CMK (cell line): ENCODE measurements around the gene KCNJ6.
"Not testable (repeated sequence)": the region's sequence is repeated elsewhere in the genome, so short reads cannot be mapped to it uniquely, and the experiment has no call there.

Source experiments
- DNase-seq: peaks from one replicate; pipeline ENCODE4 v3.0.0-alpha.2; 2010; ENCODE audit warnings: low read depth

The KCNJ6 gene

DNA sequence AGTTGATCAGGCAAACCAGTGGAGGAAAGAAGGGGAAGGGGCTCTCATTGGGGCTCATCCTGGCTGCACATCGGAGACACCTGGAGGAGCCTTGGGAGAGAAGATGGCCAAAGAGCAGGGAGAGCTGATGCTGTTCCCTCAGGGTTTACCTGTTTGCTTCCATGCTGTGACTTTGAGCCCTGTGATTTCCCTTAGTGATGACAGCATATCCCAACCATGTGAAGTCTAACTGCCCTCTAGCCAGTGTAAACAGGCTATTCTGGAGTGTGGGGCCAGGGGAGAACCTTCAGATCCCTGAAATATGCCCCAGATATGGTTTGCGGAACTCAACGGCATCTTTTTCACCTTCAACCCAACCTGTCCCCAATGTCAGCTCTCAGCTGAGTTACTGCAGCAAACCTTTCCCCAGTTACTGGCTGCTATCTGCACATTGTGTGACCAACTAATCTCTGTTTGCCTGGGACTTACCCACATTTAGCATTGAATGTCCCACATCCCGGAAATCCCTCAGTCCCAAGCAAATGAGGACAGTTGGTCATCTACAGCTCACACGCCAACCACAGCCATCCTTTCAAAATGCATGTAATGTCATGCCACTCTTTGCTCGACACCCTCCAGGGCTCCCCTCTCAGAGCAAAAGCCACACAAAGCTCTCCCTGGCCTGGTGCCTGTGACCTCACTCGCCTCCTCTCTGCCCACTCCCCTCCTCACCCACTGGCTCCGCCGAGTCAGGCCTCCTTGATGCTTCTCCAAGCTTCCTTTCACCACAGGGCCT lies 242.3 kb downstream of the KCNJ6 start:
- DNase-seq = no peak

DNA sequence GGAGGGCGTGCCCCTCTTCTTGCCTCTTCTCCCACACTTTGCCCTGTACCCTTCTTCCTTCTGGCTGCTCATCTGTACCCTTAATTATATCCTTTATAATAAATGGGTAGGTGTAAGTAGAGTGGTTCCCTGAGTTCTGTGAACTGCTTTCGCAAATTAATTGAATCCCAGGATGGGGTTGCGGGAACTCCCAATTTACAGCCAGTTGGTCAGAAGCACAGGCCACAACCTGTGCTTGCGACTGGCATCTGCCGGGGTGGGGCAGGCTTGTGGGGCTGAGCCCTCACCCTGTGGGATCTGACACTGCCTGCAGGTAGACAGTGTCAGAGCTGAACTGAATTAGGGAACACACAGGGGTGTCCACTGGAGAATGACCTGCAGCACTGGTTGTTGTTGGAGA lies 244.9 kb downstream of the KCNJ6 start:
- no peak for DNase-seq

DNA sequence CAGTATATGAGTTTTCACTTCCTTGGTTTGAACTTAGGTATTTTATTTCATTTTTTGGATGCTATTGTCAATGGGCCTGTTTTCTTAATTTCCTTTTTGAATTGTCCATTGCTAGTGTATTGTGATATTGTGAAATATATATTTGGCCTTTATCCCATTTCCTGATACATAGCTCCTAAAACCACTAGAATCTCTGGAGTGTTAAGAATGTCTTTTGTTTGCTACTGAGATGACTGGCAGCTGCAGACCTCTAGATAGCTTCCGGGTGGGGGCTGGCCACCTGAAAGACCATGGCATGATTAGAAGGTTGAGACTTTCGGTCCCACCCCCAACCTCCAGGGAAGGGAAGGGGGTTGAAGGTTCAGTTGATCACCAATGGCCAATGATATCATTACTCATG lies 245.4 kb downstream of the KCNJ6 start:
- no peak for DNase-seq

GRCh38 chr21:37669249-37669648 lies 247.0 kb downstream of the KCNJ6 start:
- DNase-seq = no peak

GRCh38 chr21:37668462-37669239 lies 247.6 kb downstream of the KCNJ6 start:
- DNase-seq = no peak

GRCh38 chr21:37667380-37667779 lies 248.9 kb downstream of the KCNJ6 start:
- DNase-seq = no peak

- no peak for DNase-seq
These were observed 250.8 kb downstream of the KCNJ6 start for GRCh38 chr21:37665230-37666024.

GRCh38 chr21:37662227-37662626 lies 254.0 kb downstream of the KCNJ6 start:
- not testable (repeated sequence) for DNase-seq

GRCh38 chr21:37660709-37661108 lies 255.5 kb downstream of the KCNJ6 start:
- no peak for DNase-seq

DNA sequence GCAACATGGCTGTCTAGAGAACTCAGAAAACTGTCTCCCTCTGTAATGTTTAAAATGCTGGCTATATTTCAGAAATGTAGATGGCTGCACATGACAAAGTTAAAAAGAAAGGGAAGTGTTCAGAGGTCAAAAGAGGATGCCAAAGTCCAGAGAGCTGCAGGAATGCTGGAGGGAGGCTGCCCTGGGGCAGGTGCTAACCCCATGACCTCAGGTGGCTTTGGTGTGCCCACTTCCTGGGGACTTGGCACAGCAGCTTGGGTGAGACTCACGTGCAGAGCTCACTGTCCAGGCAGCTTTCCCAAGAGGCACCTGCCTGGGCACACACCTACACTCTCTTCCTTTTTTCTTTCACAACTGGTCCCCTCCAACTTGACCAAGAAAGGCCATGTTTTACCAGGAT lies 256.4 kb downstream of the KCNJ6 start:
- DNase-seq = no peak

DNA sequence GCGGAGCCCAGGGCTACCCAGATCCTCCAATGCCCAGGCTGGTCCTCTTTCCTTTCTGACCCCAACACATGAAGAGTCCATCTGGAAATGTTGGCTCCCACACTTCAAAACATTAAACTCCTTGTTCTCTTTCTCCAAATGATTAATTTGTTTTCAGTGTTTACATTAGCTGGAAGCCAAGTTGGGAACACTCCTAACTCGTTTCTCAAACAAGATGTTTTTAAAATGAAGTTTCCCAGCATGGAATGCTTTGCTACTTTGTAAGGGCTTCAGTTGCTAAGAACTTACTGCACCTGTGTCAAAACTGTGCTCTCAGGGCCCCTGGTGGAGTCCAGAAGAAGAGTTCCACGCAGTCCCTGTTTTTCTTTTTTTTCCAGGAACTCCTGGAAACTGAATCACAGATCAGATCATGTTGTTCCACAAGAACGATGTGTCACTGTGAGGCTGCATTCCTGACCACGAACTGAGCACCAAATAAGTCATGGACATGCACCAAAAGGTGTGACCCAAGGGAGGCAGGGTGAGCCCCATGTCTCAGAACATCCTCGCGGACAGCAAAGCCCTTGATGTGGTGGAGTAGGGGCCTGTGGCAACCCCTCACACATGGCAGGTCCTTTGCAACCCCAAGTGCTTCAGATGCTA lies 257.3 kb downstream of the KCNJ6 start:
- no peak for DNase-seq

DNA sequence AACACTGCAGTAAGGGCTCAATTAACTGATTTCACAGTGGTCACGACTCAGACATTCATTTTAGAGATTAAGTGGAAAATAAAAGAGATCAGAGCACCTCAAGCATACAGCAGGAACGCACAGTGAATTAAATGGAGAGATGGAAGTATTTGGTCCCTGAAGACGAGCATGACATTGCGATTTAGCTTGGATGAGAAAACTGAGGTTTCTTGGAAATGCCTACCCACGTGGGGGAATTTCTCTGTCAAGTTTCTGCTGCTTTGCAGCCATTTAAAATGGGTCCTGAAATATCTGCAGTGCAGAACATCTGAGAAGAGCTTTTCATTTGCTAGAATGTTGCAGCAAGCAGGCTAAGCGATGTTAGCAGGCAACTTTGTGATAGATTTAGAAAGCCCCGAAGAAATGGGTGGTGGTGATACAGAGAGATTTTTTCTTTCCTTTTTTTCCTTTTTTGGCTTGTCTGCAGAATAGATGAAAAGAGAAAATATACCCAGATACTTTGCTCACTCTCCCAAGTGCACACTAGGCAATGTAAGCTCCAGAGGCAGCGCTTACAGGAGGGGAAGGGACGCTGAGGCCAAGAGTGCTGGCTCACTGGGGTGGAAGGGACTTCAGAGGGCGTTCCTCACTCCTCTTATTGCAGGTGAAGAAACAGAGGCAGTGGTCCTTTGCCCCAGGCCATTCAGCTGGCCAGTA lies 258.0 kb downstream of the KCNJ6 start:
- DNase-seq = no peak

DNA sequence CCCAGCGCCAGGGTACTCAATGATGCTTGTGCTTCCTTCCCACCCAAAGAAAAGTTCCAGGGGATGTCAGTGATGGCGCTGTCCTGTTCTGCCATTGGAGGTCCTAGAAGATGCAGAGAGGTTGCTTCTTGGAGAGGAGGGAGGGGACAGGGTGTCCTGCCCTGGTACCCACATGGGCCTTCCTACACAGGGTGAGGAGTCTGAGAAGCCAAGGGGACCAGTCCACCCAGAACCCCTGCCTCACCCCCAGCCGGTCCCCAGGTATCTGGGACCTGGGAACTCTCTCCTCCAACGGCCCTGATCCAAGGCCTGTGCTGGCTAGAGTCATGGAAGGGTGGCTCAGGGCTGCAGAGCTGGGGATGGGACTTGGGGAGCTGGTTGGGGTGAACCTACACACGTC lies 259.4 kb downstream of the KCNJ6 start:
- DNase-seq = no peak

DNA sequence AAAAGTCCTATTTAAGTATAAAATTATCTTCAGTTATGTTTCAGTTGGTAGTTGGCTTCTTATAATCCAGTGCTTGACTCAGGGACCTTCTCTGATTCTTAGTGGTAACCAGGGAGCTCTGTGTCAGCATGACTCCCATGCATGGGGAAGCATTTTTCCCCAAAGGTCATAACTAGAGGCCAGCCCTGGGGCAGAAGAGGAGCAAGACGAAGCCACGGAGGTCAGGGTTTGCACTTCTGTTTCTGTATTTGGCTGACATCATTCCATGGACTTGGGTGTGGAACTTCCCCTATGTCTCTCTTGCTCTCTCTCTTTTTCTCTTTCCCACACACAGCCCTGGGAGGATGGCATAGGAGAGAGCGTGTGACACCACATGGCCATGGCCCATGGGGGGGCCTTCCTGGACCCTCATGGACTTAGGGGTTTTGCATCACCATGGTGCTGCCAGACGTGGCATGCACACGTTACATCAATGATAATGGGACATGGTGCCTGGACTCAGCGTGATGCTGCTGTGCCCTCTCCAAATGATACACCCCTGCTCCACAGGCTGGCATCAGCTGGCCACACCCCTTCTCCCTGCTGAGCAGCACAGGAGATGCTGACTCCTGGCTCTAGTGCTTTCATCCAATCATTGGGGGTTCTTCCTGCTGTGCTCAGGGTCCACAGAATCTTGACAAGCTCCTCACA lies 260.5 kb downstream of the KCNJ6 start:
- no peak for DNase-seq

DNA sequence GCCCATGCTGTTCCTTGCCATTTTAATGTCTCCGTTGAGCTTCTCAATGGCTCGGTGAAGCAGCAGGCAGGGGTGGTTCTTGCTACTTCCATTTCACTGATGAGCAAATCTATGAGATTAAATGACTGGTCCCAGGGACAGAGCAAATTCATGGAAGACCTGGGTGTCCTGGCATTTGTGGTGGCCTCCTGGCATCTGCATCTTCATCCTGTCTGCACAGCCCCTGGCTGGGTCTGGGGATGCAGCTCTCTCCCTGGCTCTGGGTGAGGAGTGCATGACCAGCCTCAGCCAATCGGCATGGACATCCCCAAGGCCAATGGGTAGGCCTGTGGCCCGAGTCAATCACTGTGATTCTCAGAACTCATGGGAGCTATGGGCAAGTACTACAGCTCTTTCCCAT lies 261.7 kb downstream of the KCNJ6 start:
- DNase-seq = no peak

DNA sequence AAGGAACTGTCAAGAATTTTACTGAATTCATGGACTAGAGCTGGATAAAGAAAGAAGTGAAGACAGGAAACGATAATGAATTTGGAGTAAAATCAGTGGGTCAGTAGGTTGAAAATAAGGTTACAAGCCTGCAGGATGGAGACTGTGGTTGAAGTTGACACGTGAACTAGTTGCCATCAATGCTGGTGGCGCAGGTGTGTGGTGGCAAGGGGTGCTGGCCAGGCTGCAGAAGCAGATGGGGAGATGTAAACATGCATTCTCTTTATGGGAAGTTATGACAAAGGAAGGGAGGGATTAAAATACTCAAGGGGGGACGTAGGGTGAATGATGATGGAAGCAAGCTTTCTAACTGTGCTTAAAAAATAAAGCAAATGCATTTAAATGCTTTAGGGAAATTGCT lies 263.1 kb downstream of the KCNJ6 start:
- DNase-seq = no peak

DNA sequence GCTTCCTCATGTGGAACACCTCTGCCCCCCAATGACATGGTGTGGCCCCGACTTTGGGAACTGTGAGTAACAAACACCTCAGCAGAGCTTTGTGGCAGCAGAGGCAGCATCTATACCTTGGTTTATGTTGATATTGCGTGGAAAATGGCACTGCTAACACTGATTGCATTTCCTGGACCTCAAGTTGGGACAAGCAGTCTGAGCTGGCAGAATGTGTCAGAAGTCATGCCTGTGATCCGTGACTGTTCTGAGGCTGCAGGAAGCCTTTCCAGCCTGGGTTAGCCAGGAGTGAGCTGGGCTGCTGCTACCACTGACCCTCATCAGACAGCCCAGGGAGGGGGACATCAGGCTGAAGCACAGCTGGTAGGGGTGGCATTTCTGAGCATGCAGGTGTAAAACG lies 268.5 kb downstream of the KCNJ6 start:
- no peak for DNase-seq

GRCh38 chr21:37646761-37647160 lies 269.5 kb downstream of the KCNJ6 start:
- not testable (repeated sequence) for DNase-seq

DNA sequence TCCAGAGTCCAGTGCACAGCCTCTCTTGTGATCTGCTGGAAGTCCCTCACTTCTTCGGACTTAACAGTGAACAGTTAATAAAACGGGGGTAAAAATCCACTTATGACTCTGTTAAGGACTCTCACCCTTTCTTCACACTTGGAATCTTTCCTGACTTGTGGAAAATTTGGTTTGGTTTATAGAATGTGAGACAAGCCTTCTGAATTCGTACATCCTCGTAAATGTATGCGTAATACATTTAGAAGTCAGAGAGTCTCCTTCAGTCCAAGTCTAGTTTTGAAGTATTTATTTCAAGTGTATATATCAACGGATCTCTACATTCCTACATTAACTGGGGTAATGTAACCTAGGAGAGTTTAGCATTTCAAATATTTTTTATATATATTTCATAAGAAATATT lies 270.4 kb downstream of the KCNJ6 start:
- DNase-seq = no peak

GRCh38 chr21:37644636-37645035 lies 271.6 kb downstream of the KCNJ6 start:
- no peak for DNase-seq

DNA sequence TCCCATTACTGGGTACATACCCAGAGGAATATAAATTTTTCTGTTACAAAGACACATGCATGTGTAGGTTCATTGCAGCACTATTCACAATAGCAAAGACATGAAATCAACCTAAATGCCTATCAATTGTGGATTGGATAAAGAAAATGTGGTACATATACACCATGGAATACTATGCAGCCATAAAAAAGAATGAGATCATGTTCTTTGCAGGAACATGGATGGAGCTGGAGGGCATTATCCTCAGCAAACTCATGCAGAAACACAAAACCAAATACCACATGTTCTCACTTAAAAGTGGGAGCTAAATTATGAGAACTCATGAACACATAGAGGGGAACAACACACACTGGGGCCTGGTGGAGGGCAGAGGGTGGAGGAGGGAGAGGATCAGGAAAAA lies 272.4 kb downstream of the KCNJ6 start:
- DNase-seq = not testable (repeated sequence)
